HUES6 (cell line): ENCODE data around the gene HOMER2.

Source experiments
- H3K27ac ChIP-seq: 2 replicates; pipeline ENCODE4 v1.7.0; 2013; ENCODE audit warnings: low read depth, mild to moderate bottlenecking, low read length, inconsistent platforms
- H3K27me3 ChIP-seq: 2 replicates; pipeline ENCODE4 v1.6.1; 2013; ENCODE audit warnings: low read length; ENCODE audit not compliant: control insufficient read depth, insufficient read depth
- H3K36me3 ChIP-seq: 2 replicates; pipeline ENCODE4 v1.6.1; 2013; ENCODE audit warnings: low read length; ENCODE audit not compliant: control insufficient read depth, insufficient read depth
- H3K4me1 ChIP-seq: 2 replicates; pipeline ENCODE4 v1.6.1; 2013; ENCODE audit warnings: low read length; ENCODE audit not compliant: control insufficient read depth, insufficient read depth
- H3K4me3 ChIP-seq: 2 replicates; pipeline ENCODE4 v1.5.1; 2013; ENCODE audit warnings: low read depth, low read length
- H3K9ac ChIP-seq: one replicate; pipeline ENCODE4 v1.6.1; 2013; ENCODE audit warnings: mild to moderate bottlenecking, low read length
- H3K9me3 ChIP-seq: 2 replicates; pipeline ENCODE4 v1.6.1; 2013; ENCODE audit warnings: low read depth, low read length; ENCODE audit not compliant: control insufficient read depth, insufficient read depth

Gene HOMER2

DNA sequence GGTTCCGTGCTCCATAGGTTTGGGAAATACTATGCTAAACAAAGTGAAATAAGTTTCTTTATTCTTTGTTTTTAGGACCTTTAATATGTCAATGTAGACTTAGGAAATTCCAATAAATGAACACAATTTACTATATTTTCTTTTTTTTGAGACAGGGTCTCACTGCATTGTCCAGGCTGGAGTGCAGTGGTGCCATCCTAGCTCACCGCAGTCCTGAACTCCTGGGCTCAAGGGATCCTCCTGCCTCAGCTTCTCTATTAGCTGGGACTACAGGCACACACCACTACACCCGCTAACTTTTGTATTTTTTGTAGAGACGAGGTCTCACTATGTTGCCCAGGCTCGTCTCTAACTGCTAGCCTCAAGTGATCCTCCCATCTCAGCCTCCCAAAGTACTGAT is 12.4 kb upstream of the HOMER2 start:
- no peak overlapping the region for H3K4me3 ChIP-seq
- no peak overlapping the region for H3K27ac ChIP-seq
- no peaks in the 10 kb centered on the region for H3K27me3 ChIP-seq
- H3K9me3 ChIP-seq = no peaks in the 10 kb centered on the region
- H3K4me1 ChIP-seq = peaks cover 11% of the 10 kb centered on the region
- no peaks in the 10 kb centered on the region for H3K36me3 ChIP-seq
- no peak overlapping the region for H3K9ac ChIP-seq

DNA sequence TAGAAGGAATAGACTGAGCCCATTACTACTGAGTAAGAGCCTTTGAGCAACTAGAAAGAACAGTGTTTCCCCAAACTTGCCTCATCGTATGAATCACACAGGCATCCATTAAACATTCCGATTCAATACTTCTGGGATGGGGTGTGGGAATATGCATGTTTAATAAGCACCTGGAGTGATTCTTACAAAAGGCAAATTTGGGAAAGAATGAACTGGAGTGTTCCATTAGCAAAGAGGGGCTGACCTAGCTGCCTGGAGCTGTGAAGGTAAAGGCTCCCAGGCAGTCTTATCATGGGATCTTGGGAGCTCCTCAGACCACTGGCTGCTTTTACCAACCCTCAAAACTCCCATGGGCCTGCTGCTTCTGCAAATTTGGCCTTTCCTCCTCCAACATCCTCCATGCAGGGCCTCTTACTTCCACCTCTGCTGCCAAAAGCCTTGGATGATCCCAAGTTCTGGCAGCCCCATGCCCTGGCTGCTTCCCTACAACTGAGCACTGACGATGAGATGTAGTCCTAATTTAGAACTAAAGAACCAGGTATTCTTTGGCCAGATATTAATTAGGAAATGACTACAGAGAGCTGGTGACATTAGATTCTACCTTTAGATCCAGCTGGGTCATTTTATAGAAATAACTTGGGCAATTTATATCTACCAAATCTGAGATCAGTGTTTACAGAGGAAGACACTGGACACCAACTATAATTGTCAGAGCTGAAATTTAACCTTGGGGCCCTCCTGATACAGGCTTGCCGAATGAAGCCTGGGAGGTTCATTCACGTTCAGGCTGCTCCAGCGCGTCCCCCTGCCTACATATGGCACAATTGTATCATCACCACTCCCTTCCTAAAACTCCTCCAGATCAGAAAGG is 11.2 kb upstream of the HOMER2 start:
- no peak overlapping the region for H3K9ac ChIP-seq
- peaks cover 11% of the 10 kb centered on the region for H3K4me1 ChIP-seq
- H3K9me3 ChIP-seq = no peaks in the 10 kb centered on the region
- no peak overlapping the region for H3K4me3 ChIP-seq
- H3K27me3 ChIP-seq = no peaks in the 10 kb centered on the region
- no peak overlapping the region for H3K27ac ChIP-seq
- no peaks in the 10 kb centered on the region for H3K36me3 ChIP-seq

DNA sequence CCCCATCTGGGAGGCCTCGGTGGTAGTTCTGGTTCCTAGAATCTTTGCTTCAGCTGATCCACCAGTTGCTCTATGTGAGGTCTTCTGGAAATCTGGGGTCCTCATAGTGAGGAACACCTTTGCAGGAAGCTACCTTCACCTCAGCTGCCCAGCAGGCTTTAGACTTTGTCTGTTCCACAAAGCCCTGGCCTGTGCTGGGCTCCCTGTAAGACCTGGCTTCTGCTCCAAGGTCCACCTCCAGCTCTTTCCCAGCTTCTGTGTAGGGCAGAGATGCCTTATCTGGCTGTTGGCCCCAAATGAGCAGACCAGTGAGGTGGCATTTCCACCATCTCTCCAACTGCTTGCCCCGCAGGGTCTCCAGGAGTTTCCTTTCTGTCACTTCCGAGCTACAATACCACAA is 8.2 kb upstream of the HOMER2 start:
- Histone ChIP-seq H3K9me3 (no peaks in the 10 kb centered on the region), H3K27me3 (no peaks in the 10 kb centered on the region), H3K4me1 (peaks cover 11% of the 10 kb centered on the region), H3K4me3 (no peak overlapping the region), H3K36me3 (no peaks in the 10 kb centered on the region), H3K27ac (no peak overlapping the region), H3K9ac (no peak overlapping the region)

GRCh38 chr15:82959423-82959822 is 6.9 kb upstream of the HOMER2 start:
- H3K27me3 ChIP-seq = no peaks in the 10 kb centered on the region
- no peak overlapping the region for H3K4me3 ChIP-seq
- H3K27ac ChIP-seq = no peak overlapping the region
- H3K36me3 ChIP-seq = no peaks in the 10 kb centered on the region
- no peak overlapping the region for H3K9ac ChIP-seq
- peaks cover 11% of the 10 kb centered on the region for H3K4me1 ChIP-seq
- H3K9me3 ChIP-seq = no peaks in the 10 kb centered on the region

DNA sequence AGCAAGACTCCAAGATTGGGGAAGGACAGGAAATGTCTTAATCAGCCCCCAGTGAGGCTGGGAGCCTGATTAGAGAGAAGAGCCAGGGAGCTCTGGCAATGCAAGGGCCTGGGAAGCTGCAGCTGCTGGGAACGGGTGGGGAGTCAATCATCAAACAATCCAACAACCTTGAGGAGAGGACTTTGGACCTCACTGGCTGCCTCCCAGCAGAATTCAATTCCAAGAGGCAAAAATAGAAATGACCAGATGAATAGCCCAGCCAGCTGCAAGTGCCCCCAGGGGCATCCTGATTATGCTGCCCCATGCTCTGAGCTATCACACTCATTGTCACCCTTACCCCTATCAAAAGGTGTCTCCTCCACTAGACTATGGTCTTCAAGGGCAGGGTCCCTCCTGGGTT is 6.1 kb upstream of the HOMER2 start:
- H3K27me3 ChIP-seq = no peaks in the 10 kb centered on the region

DNA sequence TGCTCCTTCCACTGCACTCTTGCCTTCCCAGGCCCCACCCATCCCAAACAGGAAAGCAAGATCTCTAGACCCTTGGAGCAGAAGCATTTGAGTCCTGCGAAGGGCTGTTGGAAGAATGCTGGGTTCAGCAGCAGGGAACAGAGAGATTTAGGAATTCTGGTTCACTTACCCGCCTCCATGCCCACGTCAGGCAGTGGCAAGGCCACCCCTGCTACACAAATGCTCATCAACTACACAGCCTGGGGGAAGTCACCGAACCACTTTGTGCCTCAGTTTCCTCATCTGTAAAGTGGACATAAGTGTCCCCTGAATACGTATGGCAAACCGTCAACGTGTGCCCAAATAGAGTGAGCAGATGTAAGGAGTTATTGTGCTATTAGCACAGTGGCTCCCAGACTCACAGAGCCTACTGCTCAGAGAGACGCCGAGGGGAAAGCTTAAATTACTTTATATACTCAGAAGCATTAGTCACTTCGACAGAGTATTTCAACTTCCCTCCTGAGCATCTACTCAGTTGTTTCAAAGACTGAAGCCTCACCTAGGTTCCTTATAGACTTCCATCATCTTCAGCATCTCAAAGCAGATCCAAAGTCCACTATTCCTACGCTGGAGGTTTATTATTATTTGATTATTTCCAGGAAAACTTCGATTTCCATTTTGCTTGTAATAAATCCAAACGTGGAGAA is 905 bp downstream of the HOMER2 start:
- Histone ChIP-seq H3K4me1 (peaks cover 5% of the 10 kb centered on the region; the same call in 1 of the 2 replicates), H3K4me3 (peak overlapping the region; percentile 66), H3K9ac (peak overlapping the region; percentile 43), H3K27me3 (peaks cover 43% of the 10 kb centered on the region), H3K27ac (no peak overlapping the region), H3K36me3 (no peaks in the 10 kb centered on the region), H3K9me3 (no peaks in the 10 kb centered on the region)

More for the DNA sequence above, 6.1 kb upstream of the HOMER2 start:
- peaks cover 5% of the 10 kb centered on the region; the same call in 1 of the 2 replicates for H3K4me1 ChIP-seq
- H3K9me3 ChIP-seq = no peaks in the 10 kb centered on the region
- H3K27ac ChIP-seq = no peak overlapping the region
- H3K4me3 ChIP-seq = no peak overlapping the region
- H3K36me3 ChIP-seq = no peaks in the 10 kb centered on the region
- no peak overlapping the region for H3K9ac ChIP-seq

- no peak overlapping the region for H3K9ac ChIP-seq
- H3K4me3 ChIP-seq = no peak overlapping the region
- H3K9me3 ChIP-seq = no peaks in the 10 kb centered on the region
- no peaks in the 10 kb centered on the region for H3K36me3 ChIP-seq
- H3K27me3 ChIP-seq = peaks cover 43% of the 10 kb centered on the region
- peaks cover 5% of the 10 kb centered on the region; the same call in 1 of the 2 replicates for H3K4me1 ChIP-seq
- no peak overlapping the region for H3K27ac ChIP-seq
Observed at GRCh38 chr15:82950746-82951370, 1.7 kb downstream of the HOMER2 start.

- Histone ChIP-seq H3K27me3 (peaks cover 43% of the 10 kb centered on the region), H3K36me3 (no peaks in the 10 kb centered on the region), H3K27ac (no peak overlapping the region), H3K9me3 (no peaks in the 10 kb centered on the region), H3K4me3 (no peak overlapping the region), H3K9ac (no peak overlapping the region), H3K4me1 (peaks cover 5% of the 10 kb centered on the region; the same call in 1 of the 2 replicates)
Observed at GRCh38 chr15:82950295-82950694, 2.2 kb downstream of the HOMER2 start.

- Histone ChIP-seq H3K9me3 (no peaks in the 10 kb centered on the region), H3K27ac (no peak overlapping the region), H3K4me3 (no peak overlapping the region), H3K9ac (no peak overlapping the region), H3K4me1 (peaks cover 2% of the 10 kb centered on the region; the same call in 1 of the 2 replicates), H3K27me3 (peaks cover 23% of the 10 kb centered on the region), H3K36me3 (no peaks in the 10 kb centered on the region)
Observed at GRCh38 chr15:82946155-82946701, 6.3 kb downstream of the HOMER2 start.

GRCh38 chr15:82945326-82945725 is 7.2 kb downstream of the HOMER2 start:
- Histone ChIP-seq H3K36me3 (no peaks in the 10 kb centered on the region), H3K9ac (no peak overlapping the region), H3K4me3 (no peak overlapping the region), H3K9me3 (no peaks in the 10 kb centered on the region), H3K27ac (no peak overlapping the region), H3K27me3 (peaks cover 15% of the 10 kb centered on the region; the same call in 1 of the 2 replicates), H3K4me1 (no peaks in the 10 kb centered on the region)
